HAP-1 (cell line): Measurements from ENCODE around the gene MAP3K13.

Experiments
- DNase-seq, 2 experiments: peaks; one replicate each; pipeline ENCODE4 v3.0.0-alpha.2; 2016 to 2020; ENCODE audit warnings: low spot score in 2 of 2
- H3K27me3 ChIP-seq: fragments of 250-450 bp; sonication (Bioruptor Pico); 2 replicates; pipeline ENCODE4 v1.5.1; 2020; ENCODE audit warnings: low read depth, mild to moderate bottlenecking, moderate library complexity
- H3K36me3 ChIP-seq: fragments of 250-450 bp; sonication (Bioruptor Pico); replicated peaks from 2 replicates; pipeline ENCODE4 v1.5.1; 2020; ENCODE audit warnings: mild to moderate bottlenecking
- H3K4me1 ChIP-seq: fragments of 250-450 bp; sonication (Bioruptor Pico); 2 replicates; pipeline ENCODE4 v1.5.1; 2020; ENCODE audit warnings: mild to moderate bottlenecking
- H3K4me3 ChIP-seq: fragments of 250-450 bp; sonication (Bioruptor Pico); 2 replicates; pipeline ENCODE4 v1.5.1; 2020; ENCODE audit warnings: mild to moderate bottlenecking, moderate library complexity
- H3K9me3 ChIP-seq: fragments of 250-450 bp; sonication (Bioruptor Pico); 2 replicates; pipeline ENCODE4 v1.5.1; 2020; ENCODE audit warnings: mild to moderate bottlenecking, moderate library complexity
- in situ Hi-C: fragments of 300-500 bp; cut with MboI; formaldehyde crosslinking; loops from 3 replicates; pipeline ENCODE4 v1.14.3; 2020; ENCODE audit warnings: low sequenced_read_pairs, inconsistent platforms, mixed read lengths

Gene MAP3K13

GRCh38 chr3:185362850-185363661 is at the start of gene MAP3K13:
MAP3K13 (plus strand) TSS chr3:185363136; CDS start chr3:185428582, 65,446 bp downstream.
- in situ Hi-C loops = no loop called here
- Histone ChIP-seq H3K4me1 (peaks cover 8% of the 10 kb centered on the region), H3K36me3 (no peaks in the 10 kb centered on the region), H3K4me3 (peak within 1 kb of the TSS; percentile 33), H3K27me3 (peaks cover 7% of the 10 kb centered on the region; the same call in 1 of the 2 replicates), H3K9me3 (no peaks in the 10 kb centered on the region)
- peak; percentile 90 to 97 for DNase-seq

GRCh38 chr3:185313693-185314246 is 49.2 kb upstream of the MAP3K13 start:
- Histone ChIP-seq H3K36me3 (no peaks in the 10 kb centered on the region), H3K27me3 (no peaks in the 10 kb centered on the region), H3K4me1 (peaks cover 8% of the 10 kb centered on the region), H3K9me3 (no peaks in the 10 kb centered on the region), H3K4me3 (no peak overlapping the region)
- DNase-seq = no peak
- in situ Hi-C loops = no loop called here

- Histone ChIP-seq H3K9me3 (no peaks in the 10 kb centered on the region), H3K4me1 (peaks cover 8% of the 10 kb centered on the region), H3K4me3 (no peak overlapping the region), H3K36me3 (no peaks in the 10 kb centered on the region), H3K27me3 (no peaks in the 10 kb centered on the region)
- in situ Hi-C loops = no loop called here
- no peak for DNase-seq
These were observed 46.1 kb upstream of the MAP3K13 start for GRCh38 chr3:185316740-185317412.

GRCh38 chr3:185317674-185318073 is 45.3 kb upstream of the MAP3K13 start:
- Histone ChIP-seq H3K36me3 (no peaks in the 10 kb centered on the region), H3K4me3 (no peak overlapping the region), H3K27me3 (no peaks in the 10 kb centered on the region), H3K4me1 (peaks cover 8% of the 10 kb centered on the region), H3K9me3 (no peaks in the 10 kb centered on the region)
- in situ Hi-C loops = no loop called here
- no peak for DNase-seq

GRCh38 chr3:185318141-185318540 is 44.8 kb upstream of the MAP3K13 start:
- H3K36me3 ChIP-seq = no peaks in the 10 kb centered on the region
- H3K27me3 ChIP-seq = no peaks in the 10 kb centered on the region
- no peaks in the 10 kb centered on the region for H3K9me3 ChIP-seq
- DNase-seq = no peak
- peaks cover 8% of the 10 kb centered on the region for H3K4me1 ChIP-seq
- in situ Hi-C loops = no loop called here
- no peak overlapping the region for H3K4me3 ChIP-seq

- Histone ChIP-seq H3K27me3 (no peaks in the 10 kb centered on the region), H3K36me3 (no peaks in the 10 kb centered on the region), H3K9me3 (no peaks in the 10 kb centered on the region), H3K4me3 (no peak overlapping the region), H3K4me1 (peaks cover 8% of the 10 kb centered on the region)
- in situ Hi-C loops = no loop called here
- DNase-seq = no peak
These were observed 43.1 kb upstream of the MAP3K13 start for GRCh38 chr3:185319801-185320200.

- H3K4me1 ChIP-seq = peaks cover 8% of the 10 kb centered on the region
These were observed 42.0 kb upstream of the MAP3K13 start for GRCh38 chr3:185320949-185321348.

GRCh38 chr3:185322101-185322719 is 40.7 kb upstream of the MAP3K13 start:
- H3K27me3 ChIP-seq = no peaks in the 10 kb centered on the region
- no peaks in the 10 kb centered on the region for H3K9me3 ChIP-seq
- DNase-seq = no peak
- no peak overlapping the region for H3K4me3 ChIP-seq
- H3K36me3 ChIP-seq = no peaks in the 10 kb centered on the region
- in situ Hi-C loops = no loop called here
- peaks cover 8% of the 10 kb centered on the region for H3K4me1 ChIP-seq

More at GRCh38 chr3:185320949-185321348, 42.0 kb upstream of the MAP3K13 start:
- H3K36me3 ChIP-seq = no peaks in the 10 kb centered on the region
- no peak overlapping the region for H3K4me3 ChIP-seq
- no peaks in the 10 kb centered on the region for H3K9me3 ChIP-seq
- no peaks in the 10 kb centered on the region for H3K27me3 ChIP-seq
- in situ Hi-C loops = no loop called here
- DNase-seq = no peak

GRCh38 chr3:185325946-185326791 is 36.8 kb upstream of the MAP3K13 start:
- DNase-seq = no peak
- H3K9me3 ChIP-seq = no peaks in the 10 kb centered on the region
- in situ Hi-C loops = no loop called here

GRCh38 chr3:185327062-185327461 is 35.9 kb upstream of the MAP3K13 start:
- no peak overlapping the region for H3K4me3 ChIP-seq
- H3K36me3 ChIP-seq = no peaks in the 10 kb centered on the region
- DNase-seq = no peak
- H3K27me3 ChIP-seq = no peaks in the 10 kb centered on the region
- no peaks in the 10 kb centered on the region for H3K4me1 ChIP-seq
- no peaks in the 10 kb centered on the region for H3K9me3 ChIP-seq
- in situ Hi-C loops = no loop called here

More at GRCh38 chr3:185325946-185326791, 36.8 kb upstream of the MAP3K13 start:
- Histone ChIP-seq H3K4me1 (no peaks in the 10 kb centered on the region), H3K36me3 (no peaks in the 10 kb centered on the region), H3K4me3 (no peak overlapping the region), H3K27me3 (no peaks in the 10 kb centered on the region)

- in situ Hi-C loops = no loop called here
- Histone ChIP-seq H3K36me3 (no peaks in the 10 kb centered on the region), H3K4me3 (no peak overlapping the region), H3K27me3 (no peaks in the 10 kb centered on the region), H3K4me1 (no peaks in the 10 kb centered on the region), H3K9me3 (no peaks in the 10 kb centered on the region)
- no peak for DNase-seq
These were observed 34.5 kb upstream of the MAP3K13 start for GRCh38 chr3:185328324-185329004.

GRCh38 chr3:185330238-185330637 is 32.7 kb upstream of the MAP3K13 start:
- H3K4me1 ChIP-seq = 0 out of 2 replicates have a peak, but pooled peaks cover 3% of the 10 kb centered on the region
- no peak overlapping the region for H3K4me3 ChIP-seq
- in situ Hi-C loops = no loop called here
- H3K9me3 ChIP-seq = no peaks in the 10 kb centered on the region
- H3K27me3 ChIP-seq = no peaks in the 10 kb centered on the region
- no peak for DNase-seq
- no peaks in the 10 kb centered on the region for H3K36me3 ChIP-seq
